HG03095 (cell line): ENCODE results near the gene A1BG.
A peak's percentile ranks its signal among the peaks of the same experiment; 100 is the strongest.

ENCODE experiments used
- ATAC-seq: cut with Tn5 transposase; IDR thresholded peaks from one replicate; pipeline ENCODE4 v1.9.1; 2021; ENCODE audit warnings: moderate library complexity; ENCODE audit not compliant: unreplicated experiment

Gene A1BG

GRCh38 chr19:58362272-58362994, 9.1 kb upstream of the A1BG start, which contains the start of gene ZNF497:
ZNF497 (minus strand) TSS chr19:58362751; CDS start chr19:58357635, 5,116 bp downstream.
- ATAC-seq: peak; percentile 73

- peak; percentile 6 for ATAC-seq
Observed at GRCh38 chr19:58361900-58362271, 8.6 kb upstream of the A1BG start.

- no peak for ATAC-seq
Observed at GRCh38 chr19:58357481-58358145, 4.3 kb upstream of the A1BG start.

- ATAC-seq: no peak
Observed at GRCh38 chr19:58356766-58357480, 3.6 kb upstream of the A1BG start.

GRCh38 chr19:58355908-58356765, 2.8 kb upstream of the A1BG start:
- ATAC-seq: no peak

GRCh38 chr19:58355215-58355796, 2.0 kb upstream of the A1BG start:
- no peak for ATAC-seq

- no peak for ATAC-seq
Observed at GRCh38 chr19:58354478-58355030, 1.3 kb upstream of the A1BG start.

GRCh38 chr19:58353717-58354477, 605 bp upstream of the A1BG start:
- ATAC-seq: no peak

GRCh38 chr19:58351990-58352755, 1.1 kb downstream of the A1BG start:
- ATAC-seq: no peak

GRCh38 chr19:58351558-58351878, 1.8 kb downstream of the A1BG start:
- ATAC-seq: no peak

- no peak for ATAC-seq
Observed at GRCh38 chr19:58350871-58351557, 2.3 kb downstream of the A1BG start.

- no peak for ATAC-seq
Observed at GRCh38 chr19:58350001-58350861, 3.1 kb downstream of the A1BG start.

GRCh38 chr19:58349590-58349989, 3.7 kb downstream of the A1BG start:
- ATAC-seq: no peak

GRCh38 chr19:58348080-58348479, 5.2 kb downstream of the A1BG start:
- peak; percentile 7 for ATAC-seq

- ATAC-seq: peak; percentile 75
Observed at GRCh38 chr19:58346961-58347929, 6.0 kb downstream of the A1BG start.

- ATAC-seq: no peak
Observed at GRCh38 chr19:58345558-58345957, 7.7 kb downstream of the A1BG start.
